ENCODE measurements around the gene OR10V1. TPM values are rescaled to one million over a fixed set of nuclear protein-coding genes. Genes with fewer than 3 reads are reported as not detected.

Gene OR10V1
- total RNA-seq, 1 experiment from 2014 or later = not detected

GRCh38 chr11:59728913-59729312 lies 15.3 kb upstream of the OR10V1 start:
- Mint-ChIP-seq H3K36me3 (ENCODE audit: insufficient read depth, unreplicated experiment) (no peaks in the 10 kb centered on the region), H3K27ac (ENCODE audit: low read depth, unreplicated experiment) (no peak overlapping the region), H3K9me3 (ENCODE audit: unreplicated experiment) (no peaks in the 10 kb centered on the region), H3K27me3 (ENCODE audit: insufficient read depth, unreplicated experiment) (no peaks in the 10 kb centered on the region), H3K4me1 (ENCODE audit: insufficient read depth, unreplicated experiment) (no peaks in the 10 kb centered on the region), H3K4me3 (ENCODE audit: unreplicated experiment) (no peak overlapping the region)
- TF ChIP-seq, protein P1, sequence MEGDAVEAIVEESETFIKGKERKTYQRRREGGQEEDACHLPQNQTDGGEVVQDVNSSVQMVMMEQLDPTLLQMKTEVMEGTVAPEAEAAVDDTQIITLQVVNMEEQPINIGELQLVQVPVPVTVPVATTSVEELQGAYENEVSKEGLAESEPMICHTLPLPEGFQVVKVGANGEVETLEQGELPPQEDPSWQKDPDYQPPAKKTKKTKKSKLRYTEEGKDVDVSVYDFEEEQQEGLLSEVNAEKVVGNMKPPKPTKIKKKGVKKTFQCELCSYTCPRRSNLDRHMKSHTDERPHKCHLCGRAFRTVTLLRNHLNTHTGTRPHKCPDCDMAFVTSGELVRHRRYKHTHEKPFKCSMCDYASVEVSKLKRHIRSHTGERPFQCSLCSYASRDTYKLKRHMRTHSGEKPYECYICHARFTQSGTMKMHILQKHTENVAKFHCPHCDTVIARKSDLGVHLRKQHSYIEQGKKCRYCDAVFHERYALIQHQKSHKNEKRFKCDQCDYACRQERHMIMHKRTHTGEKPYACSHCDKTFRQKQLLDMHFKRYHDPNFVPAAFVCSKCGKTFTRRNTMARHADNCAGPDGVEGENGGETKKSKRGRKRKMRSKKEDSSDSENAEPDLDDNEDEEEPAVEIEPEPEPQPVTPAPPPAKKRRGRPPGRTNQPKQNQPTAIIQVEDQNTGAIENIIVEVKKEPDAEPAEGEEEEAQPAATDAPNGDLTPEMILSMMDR (IDR thresholded peaks at IDR 0.05; ENCODE audit: unreplicated experiment) = no peak
- no TSS peak for BruUV-seq (replicated peaks)
- ChIA-PET POLR2A (no interaction called here), CTCF (interaction anchor here (0.6 to 1.1 kb wide), 2 partner anchors 73 to 133 kb away, joined by 3 read pairs; no protein-coding TSS in a partner anchor)
- intact Hi-C loops (cut with micrococcal nuclease) = no loop called here
- DNase-seq (ENCODE audit: unreplicated experiment) = no peak

DNA sequence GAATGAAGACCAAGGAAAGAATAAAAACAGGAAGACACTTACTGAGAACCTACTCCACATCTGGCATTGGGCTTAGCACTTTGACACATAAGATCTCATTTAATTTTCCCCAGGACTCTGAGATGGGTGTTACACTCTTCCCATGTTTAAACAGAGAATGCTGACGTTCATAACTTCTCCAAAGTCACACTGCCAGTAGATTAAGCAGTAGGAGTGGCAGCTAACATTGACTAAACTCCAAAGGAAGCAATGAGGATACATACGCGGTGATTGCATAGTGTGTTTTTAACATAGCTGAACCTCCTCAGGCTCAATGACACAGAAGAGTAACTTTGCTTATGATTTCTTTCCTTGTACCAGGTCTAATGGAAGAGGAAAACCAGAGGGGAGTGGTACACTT lies 14.5 kb upstream of the OR10V1 start:
- Mint-ChIP-seq H3K27me3 (ENCODE audit: insufficient read depth, unreplicated experiment) (no peaks in the 10 kb centered on the region), H3K4me3 (ENCODE audit: unreplicated experiment) (no peak overlapping the region), H3K4me1 (ENCODE audit: insufficient read depth, unreplicated experiment) (no peaks in the 10 kb centered on the region), H3K27ac (ENCODE audit: low read depth, unreplicated experiment) (no peak overlapping the region), H3K9me3 (ENCODE audit: unreplicated experiment) (no peaks in the 10 kb centered on the region), H3K36me3 (ENCODE audit: insufficient read depth, unreplicated experiment) (no peaks in the 10 kb centered on the region)
- POLR2A ChIA-PET = no interaction called here
- BruUV-seq (replicated peaks) = no TSS peak
- DNase-seq (ENCODE audit: unreplicated experiment) = no peak
- TF ChIP-seq, protein P1 (IDR thresholded peaks at IDR 0.05; ENCODE audit: unreplicated experiment) = no peak
- intact Hi-C loops (cut with micrococcal nuclease) = no loop called here
- CTCF ChIA-PET = no interaction called here

DNA sequence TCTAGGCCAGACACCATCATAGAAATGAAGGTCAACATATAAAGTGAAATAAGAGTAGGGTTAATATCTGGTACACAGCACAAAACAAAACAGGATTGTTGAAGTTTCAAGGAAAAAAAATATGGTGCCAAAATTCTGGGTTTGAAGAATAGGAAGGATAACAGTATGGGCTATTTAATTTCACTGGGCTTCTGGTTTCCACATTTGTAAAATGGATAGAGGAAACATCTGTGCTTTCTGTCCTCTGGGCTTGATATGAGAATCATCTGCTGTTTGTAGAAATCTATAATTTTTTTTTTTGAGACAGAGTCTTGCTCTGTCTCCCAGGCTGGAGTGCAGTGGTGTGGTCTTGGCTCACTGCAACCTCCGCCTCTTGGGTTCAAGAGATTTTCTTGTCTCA lies 13.8 kb upstream of the OR10V1 start:
- H3K27me3 Mint-ChIP-seq (ENCODE audit: insufficient read depth, unreplicated experiment) = no peaks in the 10 kb centered on the region
- intact Hi-C loops (cut with micrococcal nuclease) = no loop called here
- ChIA-PET CTCF (interaction anchor here (1.0 kb wide), 1 partner anchor 192 kb away, joined by 3 read pairs; no protein-coding TSS in a partner anchor), POLR2A (interaction anchor here (1.0 kb wide), 1 partner anchor 10 kb away, joined by 3 read pairs; no protein-coding TSS in a partner anchor)
- TF ChIP-seq, protein P1 (IDR thresholded peaks at IDR 0.05; ENCODE audit: unreplicated experiment) = no peak
- no peak overlapping the region for H3K27ac Mint-ChIP-seq (ENCODE audit: low read depth, unreplicated experiment)
- no TSS peak for BruUV-seq (replicated peaks)
- no peaks in the 10 kb centered on the region for H3K36me3 Mint-ChIP-seq (ENCODE audit: insufficient read depth, unreplicated experiment)
- no peaks in the 10 kb centered on the region for H3K4me1 Mint-ChIP-seq (ENCODE audit: insufficient read depth, unreplicated experiment)
- H3K9me3 Mint-ChIP-seq (ENCODE audit: unreplicated experiment) = no peaks in the 10 kb centered on the region
- no peak for DNase-seq (ENCODE audit: unreplicated experiment)
- no peak overlapping the region for H3K4me3 Mint-ChIP-seq (ENCODE audit: unreplicated experiment)

- POLR2A ChIA-PET = no interaction called here
- Mint-ChIP-seq H3K27me3 (ENCODE audit: insufficient read depth, unreplicated experiment) (no peaks in the 10 kb centered on the region), H3K9me3 (ENCODE audit: unreplicated experiment) (no peaks in the 10 kb centered on the region), H3K36me3 (ENCODE audit: insufficient read depth, unreplicated experiment) (no peaks in the 10 kb centered on the region), H3K4me1 (ENCODE audit: insufficient read depth, unreplicated experiment) (no peaks in the 10 kb centered on the region), H3K4me3 (ENCODE audit: unreplicated experiment) (no peak overlapping the region), H3K27ac (ENCODE audit: low read depth, unreplicated experiment) (no peak overlapping the region)
- TF ChIP-seq, protein P1 (IDR thresholded peaks at IDR 0.05; ENCODE audit: unreplicated experiment) = no peak
- intact Hi-C loops (cut with micrococcal nuclease) = no loop called here
- no peak for DNase-seq (ENCODE audit: unreplicated experiment)
- no TSS peak for BruUV-seq (replicated peaks)
- CTCF ChIA-PET = interaction anchor here (0.9 to 1.0 kb wide), 2 partner anchors 11 to 13 kb away, joined by 3 to 9 read pairs; no protein-coding TSS in a partner anchor
Measured at GRCh38 chr11:59724066-59724465, 10.4 kb upstream of the OR10V1 start.

All from MCF 10A (cell line).